ENCODE measurements around the gene MYEF2. TPM values are rescaled to one million over a fixed set of nuclear protein-coding genes. Genes with fewer than 3 reads are reported as not detected.

The MYEF2 gene
- total and polyA plus RNA-seq, 10 donors = 8.1 to 41.3 (median 18.3) TPM

- no peaks in the 10 kb centered on the region for H3K36me3 ChIP-seq
- 45 to 86% (median 79%) methylated on average over 2 of the region's 2 CpGs for WGBS, 5 donors
- TF ChIP-seq CTCF (IDR thresholded peaks at IDR 0.05 in 8 of 11, conservative IDR thresholded peaks at IDR 0.05 in 3 of 11) (no peak), POLR2AphosphoS5 (IDR thresholded peaks at IDR 0.05) (no peak), POLR2A (IDR thresholded peaks at IDR 0.05) (no peak)
- H3K27me3 ChIP-seq (replicated peaks in 1 of 7) = peaks cover 0 to 3% (median 0%) of the 10 kb centered on the region in 7 donors
- intact Hi-C loops (cut with DNase I; ENCODE audit: low total_unique reads) = no loop called here
- H3K4me1 ChIP-seq = no peaks in the 10 kb centered on the region
- DNase-seq = no peak
- no peak overlapping the region for H3K4me3 ChIP-seq
- no peak overlapping the region for H3K27ac ChIP-seq
- no peaks in the 10 kb centered on the region for H3K9me3 ChIP-seq
Observed at GRCh38 chr15:48096813-48097212, 81.3 kb downstream of the MYEF2 start.

GRCh38 chr15:48096355-48096786, 81.7 kb downstream of the MYEF2 start:
- Histone ChIP-seq H3K27me3 (replicated peaks in 1 of 7) (peaks cover 0 to 3% (median 0%) of the 10 kb centered on the region in 7 donors), H3K9me3 (no peaks in the 10 kb centered on the region), H3K36me3 (no peaks in the 10 kb centered on the region), H3K4me1 (no peaks in the 10 kb centered on the region), H3K4me3 (no peak overlapping the region), H3K27ac (no peak overlapping the region)
- intact Hi-C loops (cut with DNase I; ENCODE audit: low total_unique reads) = no loop called here
- WGBS, 5 donors = 63 to 81% (median 75%) methylated on average over 4 of the region's 4 CpGs
- TF ChIP-seq POLR2AphosphoS5 (IDR thresholded peaks at IDR 0.05) = no peak
- TF ChIP-seq CTCF (IDR thresholded peaks at IDR 0.05 in 8 of 11, conservative IDR thresholded peaks at IDR 0.05 in 3 of 11) = no peak
- no peak for TF ChIP-seq POLR2A (IDR thresholded peaks at IDR 0.05)
- DNase-seq = no peak

- no peak for DNase-seq
- Histone ChIP-seq H3K4me3 (no peak overlapping the region), H3K9me3 (no peaks in the 10 kb centered on the region), H3K27ac (no peak overlapping the region), H3K4me1 (no peaks in the 10 kb centered on the region), H3K27me3 (replicated peaks in 1 of 7) (peaks cover 0 to 5% (median 0%) of the 10 kb centered on the region in 7 donors), H3K36me3 (no peaks in the 10 kb centered on the region)
- 67 to 84% (median 72%) methylated on average over 4 of the region's 4 CpGs for WGBS, 5 donors
- intact Hi-C loops (cut with DNase I; ENCODE audit: low total_unique reads) = no loop called here
- no peak for TF ChIP-seq CTCF (IDR thresholded peaks at IDR 0.05 in 8 of 11, conservative IDR thresholded peaks at IDR 0.05 in 3 of 11)
- no peak for TF ChIP-seq POLR2A (IDR thresholded peaks at IDR 0.05)
- TF ChIP-seq POLR2AphosphoS5 (IDR thresholded peaks at IDR 0.05) = no peak
Observed at GRCh38 chr15:48091522-48091921, 86.6 kb downstream of the MYEF2 start.

- Histone ChIP-seq H3K27ac (no peak overlapping the region), H3K36me3 (no peaks in the 10 kb centered on the region), H3K4me3 (no peak overlapping the region), H3K27me3 (replicated peaks in 1 of 7) (peaks cover 0 to 5% (median 0%) of the 10 kb centered on the region in 7 donors), H3K4me1 (no peaks in the 10 kb centered on the region), H3K9me3 (no peaks in the 10 kb centered on the region)
- TF ChIP-seq POLR2A (IDR thresholded peaks at IDR 0.05) (no peak), POLR2AphosphoS5 (IDR thresholded peaks at IDR 0.05) (no peak), CTCF (IDR thresholded peaks at IDR 0.05 in 8 of 11, conservative IDR thresholded peaks at IDR 0.05 in 3 of 11) (no peak)
- intact Hi-C loops (cut with DNase I; ENCODE audit: low total_unique reads) = no loop called here
- 40 to 61% (median 54%) methylated on average over 3 of the region's 3 CpGs for WGBS, 5 donors
- no peak for DNase-seq
Observed at GRCh38 chr15:48090666-48091065, 87.4 kb downstream of the MYEF2 start.

Data from spleen (tissue), 11 donors.